ENCODE data around the gene AGMO. TPM values are rescaled to one million over a fixed set of nuclear protein-coding genes. Genes with fewer than 3 reads are reported as not detected.

The AGMO gene
- total and polyA plus RNA-seq, 2 donors (not counting 1 experiment from before 2014, with no cell fraction given): not detected

DNA sequence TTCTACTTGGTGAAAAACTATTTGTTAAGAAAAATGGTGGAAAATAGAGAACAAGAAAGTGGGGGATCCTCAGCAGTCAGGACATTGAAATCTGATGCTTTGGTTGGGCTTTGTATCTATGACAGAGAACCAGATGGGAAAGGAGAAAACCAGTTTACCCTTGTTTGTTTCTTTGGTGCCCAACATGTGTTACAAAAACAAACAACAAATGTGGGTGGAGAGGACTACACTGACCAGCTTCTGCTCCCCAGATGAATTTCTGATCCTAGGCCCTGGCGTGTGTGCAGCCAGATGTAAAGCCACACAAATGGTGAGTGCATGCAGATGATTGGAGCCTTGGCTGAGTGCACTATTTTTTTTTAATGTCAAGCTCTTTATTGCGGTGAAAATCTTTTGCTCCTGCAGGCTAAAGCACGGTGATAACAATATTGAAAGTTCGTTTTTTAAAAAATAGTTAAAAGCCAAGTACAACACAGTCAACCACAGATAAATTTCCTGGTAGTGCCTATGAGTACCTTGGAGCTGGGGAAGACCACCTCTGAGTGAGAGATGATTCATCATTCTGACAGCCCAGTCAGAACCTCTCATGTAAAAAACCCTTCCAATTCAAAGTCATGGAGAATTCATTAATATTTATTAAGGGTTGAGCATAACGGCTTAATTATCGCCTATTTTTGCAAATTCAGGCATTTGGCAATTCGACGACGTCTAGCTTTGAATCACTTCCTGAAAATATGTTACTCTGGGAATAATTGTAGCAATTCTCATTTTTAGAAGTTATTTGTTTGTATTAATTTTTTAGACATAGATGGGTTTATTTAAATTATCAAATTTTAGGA, 163.7 kb downstream of the AGMO start:
- H3K4me3 Mint-ChIP-seq: no peak overlapping the region
- no peak overlapping the region for H3K27ac Mint-ChIP-seq
- peaks cover 2% of the 10 kb centered on the region for H3K9me3 Mint-ChIP-seq (ENCODE audit: insufficient read depth)
- H3K27me3 ChIP-seq (replicated peaks in 1 of 4; ENCODE audit: control extremely low read depth in 1 of 4, control insufficient read depth in 3 of 4, insufficient read depth in 4 of 4, low read length in 3 of 4): no peaks in the 10 kb centered on the region
- 100% methylated on average over 1 of the region's 9 CpGs for WGBS (ENCODE audit: insufficient coverage)
- no peak overlapping the region for H3K4me3 ChIP-seq (ENCODE audit: control extremely low read depth in 1 of 5, extremely low read depth in 1 of 5, insufficient read depth in 1 of 5, low read depth in 2 of 5, low read length in 4 of 5)
- DNase-seq (no peak), ATAC-seq (ENCODE audit: low read depth) (no peak)
- H3K27ac ChIP-seq (ENCODE audit: low read length in 2 of 2): no peak overlapping the region
- no peaks in the 10 kb centered on the region for H3K36me3 ChIP-seq (replicated peaks in 1 of 2; ENCODE audit: control extremely low read depth in 1 of 2, control insufficient read depth in 1 of 2, extremely low read depth in 1 of 2, insufficient read depth in 2 of 2, low read length in 1 of 2)
- POLR2A ChIA-PET: no interaction called here
- peaks cover 0 to 15% (median 0%) of the 10 kb centered on the region in 3 donors for H3K9me3 ChIP-seq (ENCODE audit: control extremely low read depth in 1 of 3, control insufficient read depth in 2 of 3, insufficient read depth in 1 of 3, low read length in 2 of 3)
- no peak for TF ChIP-seq EZH2 (IDR thresholded peaks at IDR 0.05; ENCODE audit: borderline replicate concordance, insufficient read depth, low read depth, low read length, poor library complexity, severe bottlenecking)
- TF ChIP-seq, protein P1, sequence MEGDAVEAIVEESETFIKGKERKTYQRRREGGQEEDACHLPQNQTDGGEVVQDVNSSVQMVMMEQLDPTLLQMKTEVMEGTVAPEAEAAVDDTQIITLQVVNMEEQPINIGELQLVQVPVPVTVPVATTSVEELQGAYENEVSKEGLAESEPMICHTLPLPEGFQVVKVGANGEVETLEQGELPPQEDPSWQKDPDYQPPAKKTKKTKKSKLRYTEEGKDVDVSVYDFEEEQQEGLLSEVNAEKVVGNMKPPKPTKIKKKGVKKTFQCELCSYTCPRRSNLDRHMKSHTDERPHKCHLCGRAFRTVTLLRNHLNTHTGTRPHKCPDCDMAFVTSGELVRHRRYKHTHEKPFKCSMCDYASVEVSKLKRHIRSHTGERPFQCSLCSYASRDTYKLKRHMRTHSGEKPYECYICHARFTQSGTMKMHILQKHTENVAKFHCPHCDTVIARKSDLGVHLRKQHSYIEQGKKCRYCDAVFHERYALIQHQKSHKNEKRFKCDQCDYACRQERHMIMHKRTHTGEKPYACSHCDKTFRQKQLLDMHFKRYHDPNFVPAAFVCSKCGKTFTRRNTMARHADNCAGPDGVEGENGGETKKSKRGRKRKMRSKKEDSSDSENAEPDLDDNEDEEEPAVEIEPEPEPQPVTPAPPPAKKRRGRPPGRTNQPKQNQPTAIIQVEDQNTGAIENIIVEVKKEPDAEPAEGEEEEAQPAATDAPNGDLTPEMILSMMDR (IDR thresholded peaks at IDR 0.05): no peak
- H3K4me1 Mint-ChIP-seq: no peaks in the 10 kb centered on the region
- no peak overlapping the region for H2AFZ ChIP-seq (ENCODE audit: insufficient read depth, low read depth, low read length, poor library complexity, severe bottlenecking)
- no peaks in the 10 kb centered on the region for H3K27me3 Mint-ChIP-seq
- no peaks in the 10 kb centered on the region for H3K4me1 ChIP-seq (ENCODE audit: control insufficient read depth in 2 of 2, insufficient read depth in 2 of 2, low read length in 2 of 2)
- H4K20me1 ChIP-seq (ENCODE audit: control insufficient read depth, insufficient read depth, low read length, poor library complexity, severe bottlenecking): no peaks in the 10 kb centered on the region
- CTCF ChIA-PET: no interaction called here
- no peak overlapping the region for H3K4me2 ChIP-seq (replicated peaks; ENCODE audit: low read depth, low read length, poor library complexity, severe bottlenecking)
- intact Hi-C loops (cut with micrococcal nuclease): no loop called here
- no peak overlapping the region for H3K9ac ChIP-seq (ENCODE audit: low read length)
- H3K79me2 ChIP-seq (ENCODE audit: control insufficient read depth, insufficient read depth, low read length): no peaks in the 10 kb centered on the region

DNA sequence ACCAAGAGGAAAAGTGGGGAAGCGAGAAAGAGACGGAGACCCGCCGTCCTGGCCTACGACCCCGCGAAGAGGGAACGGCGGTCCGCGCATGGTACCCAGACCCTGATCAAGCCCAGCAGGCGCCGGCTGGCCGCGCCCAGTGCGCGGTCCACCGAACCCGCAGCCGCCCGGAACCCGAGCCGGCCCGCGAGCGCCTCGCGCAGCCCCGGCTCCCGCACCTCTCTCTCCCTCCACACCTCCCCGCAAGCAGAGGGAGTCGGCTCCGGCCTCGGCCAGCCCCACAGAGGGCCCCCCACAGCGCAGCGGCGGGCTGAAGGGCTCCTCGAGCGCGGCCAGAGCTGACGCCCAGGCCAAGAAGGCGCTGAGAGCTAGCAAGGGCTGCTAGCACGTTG, 164.7 kb downstream of the AGMO start:
- no peak overlapping the region for H2AFZ ChIP-seq (ENCODE audit: insufficient read depth, low read depth, low read length, poor library complexity, severe bottlenecking)
- H3K4me1 ChIP-seq (ENCODE audit: control insufficient read depth in 2 of 2, insufficient read depth in 2 of 2, low read length in 2 of 2): no peaks in the 10 kb centered on the region
- intact Hi-C loops (cut with micrococcal nuclease): no loop called here
- no peaks in the 10 kb centered on the region for H4K20me1 ChIP-seq (ENCODE audit: control insufficient read depth, insufficient read depth, low read length, poor library complexity, severe bottlenecking)
- Mint-ChIP-seq H3K4me3 (no peak overlapping the region), H3K9me3 (ENCODE audit: insufficient read depth) (peaks cover 2% of the 10 kb centered on the region), H3K27ac (no peak overlapping the region), H3K4me1 (no peaks in the 10 kb centered on the region), H3K27me3 (no peaks in the 10 kb centered on the region)
- H3K79me2 ChIP-seq (ENCODE audit: control insufficient read depth, insufficient read depth, low read length): no peaks in the 10 kb centered on the region
- H3K9ac ChIP-seq (ENCODE audit: low read length): no peak overlapping the region
- peaks cover 0 to 19% (median 0%) of the 10 kb centered on the region in 3 donors for H3K9me3 ChIP-seq (ENCODE audit: control extremely low read depth in 1 of 3, control insufficient read depth in 2 of 3, insufficient read depth in 1 of 3, low read length in 2 of 3)
- DNase-seq: no peak
- ChIA-PET CTCF (no interaction called here), POLR2A (no interaction called here)
- no peak for ATAC-seq (ENCODE audit: low read depth)
- H3K4me3 ChIP-seq (ENCODE audit: control extremely low read depth in 1 of 5, extremely low read depth in 1 of 5, insufficient read depth in 1 of 5, low read depth in 2 of 5, low read length in 4 of 5): no peak overlapping the region
- TF ChIP-seq EZH2 (IDR thresholded peaks at IDR 0.05; ENCODE audit: borderline replicate concordance, insufficient read depth, low read depth, low read length, poor library complexity, severe bottlenecking): no peak
- TF ChIP-seq, protein P1 (IDR thresholded peaks at IDR 0.05): no peak
- no peaks in the 10 kb centered on the region for H3K36me3 ChIP-seq (replicated peaks in 1 of 2; ENCODE audit: control extremely low read depth in 1 of 2, control insufficient read depth in 1 of 2, extremely low read depth in 1 of 2, insufficient read depth in 2 of 2, low read length in 1 of 2)
- no peaks in the 10 kb centered on the region for H3K27me3 ChIP-seq (replicated peaks in 1 of 4; ENCODE audit: control extremely low read depth in 1 of 4, control insufficient read depth in 3 of 4, insufficient read depth in 4 of 4, low read length in 3 of 4)
- no peak overlapping the region for H3K4me2 ChIP-seq (replicated peaks; ENCODE audit: low read depth, low read length, poor library complexity, severe bottlenecking)
- 97% methylated on average over 32 of the region's 43 CpGs for WGBS (ENCODE audit: insufficient coverage)
- no peak overlapping the region for H3K27ac ChIP-seq (ENCODE audit: low read length in 2 of 2)

Measured in B cell (primary cell).